GM18951 (cell line): Measurements from ENCODE around the gene SPATA12.

Experiments used
- POLR2A ChIP-seq: IDR thresholded peaks from 4 replicates; pipeline ENCODE4 v1.6.1; 2011; ENCODE audit warnings: mild to moderate bottlenecking; ENCODE audit not compliant: insufficient read length, insufficient read depth; ENCODE audit errors: extremely low read depth
- in situ Hi-C: fragments of 300-500 bp; cut with MboI; formaldehyde crosslinking; loops from one replicate; pipeline ENCODE4 v1.12.0; 2022; ENCODE audit warnings: low sequenced_read_pairs, mixed read lengths, inconsistent platforms; ENCODE audit not compliant: unreplicated experiment

Gene SPATA12

DNA sequence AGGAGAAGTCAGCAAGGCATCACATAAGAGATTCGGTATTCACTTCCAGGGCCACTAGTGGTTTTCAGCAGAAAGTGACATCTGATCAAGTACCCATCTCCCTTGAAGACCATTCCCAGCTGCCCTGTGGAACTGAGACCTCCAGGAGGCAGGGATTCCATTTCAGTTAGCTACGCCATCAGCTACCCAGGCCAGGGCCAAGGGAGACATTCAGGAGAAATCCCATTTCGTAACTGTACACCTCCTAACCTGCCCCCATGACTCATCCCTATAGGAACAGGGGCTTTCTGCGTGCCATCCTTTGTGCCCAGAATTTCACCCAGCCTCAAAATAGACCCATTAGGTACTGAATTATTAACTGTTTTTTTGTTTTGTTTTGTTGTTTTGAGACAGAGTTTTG lies 24.7 kb downstream of the SPATA12 start:
- TF ChIP-seq POLR2A: no peak
- in situ Hi-C loops: no loop called here

GRCh38 chr3:57086201-57086600 lies 25.7 kb downstream of the SPATA12 start:
- TF ChIP-seq POLR2A: no peak
- in situ Hi-C loops: no loop called here

DNA sequence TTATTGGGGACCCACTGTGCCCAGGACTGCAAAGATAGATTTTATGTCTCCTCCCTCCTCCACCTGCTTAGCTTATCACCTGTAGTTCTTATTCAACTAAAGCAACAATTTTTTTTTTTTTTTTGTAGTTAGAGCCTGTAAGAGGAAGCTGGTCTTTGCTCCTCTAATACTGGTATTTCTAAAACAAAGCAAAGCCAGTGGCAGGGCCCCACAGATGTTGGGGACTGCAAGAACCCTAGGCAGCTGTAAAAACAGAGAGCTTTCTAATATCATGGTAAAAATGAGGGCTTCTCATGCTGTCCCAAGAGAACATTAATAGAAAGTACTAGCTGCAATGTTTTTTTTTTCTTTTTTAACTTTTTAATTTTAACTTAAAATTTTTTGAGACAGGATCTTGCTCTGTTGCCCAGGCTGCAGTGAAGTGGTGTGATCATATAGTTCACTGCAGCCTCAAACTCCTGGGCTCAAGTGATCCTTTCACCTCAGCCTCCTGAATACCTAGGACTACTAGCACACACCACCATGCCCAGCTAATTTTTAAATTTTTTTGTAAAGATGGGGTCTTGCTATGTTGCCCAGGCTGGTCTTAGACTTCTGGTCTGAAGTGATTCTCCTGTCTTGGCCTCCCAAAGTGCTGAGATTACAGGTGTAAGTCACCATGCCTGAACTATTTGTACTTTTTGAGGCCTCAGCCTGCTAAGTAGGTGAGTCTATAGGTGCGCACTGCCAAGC lies 27.1 kb downstream of the SPATA12 start:
- in situ Hi-C loops: no loop called here
- TF ChIP-seq POLR2A: no peak

DNA sequence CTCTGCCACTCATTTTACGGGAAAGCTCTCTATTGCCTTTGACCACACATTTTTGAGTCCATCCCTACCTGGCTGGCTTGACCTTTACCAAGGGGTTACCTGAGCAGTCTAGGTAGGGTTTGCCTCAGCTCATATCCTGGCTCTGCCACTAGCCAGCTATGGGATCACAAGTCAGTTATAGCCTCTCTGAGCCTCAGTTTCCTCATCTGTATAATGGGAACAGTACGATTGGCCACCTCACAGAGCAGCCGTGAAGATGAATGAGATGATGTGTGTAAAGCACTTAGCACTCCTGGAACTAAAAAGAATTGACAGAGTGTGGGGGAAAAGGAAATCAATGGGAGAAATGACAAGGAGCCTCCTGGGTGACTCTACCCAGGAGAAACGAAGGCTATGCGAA lies 28.0 kb downstream of the SPATA12 start:
- in situ Hi-C loops: no loop called here
- no peak for TF ChIP-seq POLR2A

- in situ Hi-C loops: no loop called here
- no peak for TF ChIP-seq POLR2A
These were observed 28.6 kb downstream of the SPATA12 start for GRCh38 chr3:57089043-57089442.

DNA sequence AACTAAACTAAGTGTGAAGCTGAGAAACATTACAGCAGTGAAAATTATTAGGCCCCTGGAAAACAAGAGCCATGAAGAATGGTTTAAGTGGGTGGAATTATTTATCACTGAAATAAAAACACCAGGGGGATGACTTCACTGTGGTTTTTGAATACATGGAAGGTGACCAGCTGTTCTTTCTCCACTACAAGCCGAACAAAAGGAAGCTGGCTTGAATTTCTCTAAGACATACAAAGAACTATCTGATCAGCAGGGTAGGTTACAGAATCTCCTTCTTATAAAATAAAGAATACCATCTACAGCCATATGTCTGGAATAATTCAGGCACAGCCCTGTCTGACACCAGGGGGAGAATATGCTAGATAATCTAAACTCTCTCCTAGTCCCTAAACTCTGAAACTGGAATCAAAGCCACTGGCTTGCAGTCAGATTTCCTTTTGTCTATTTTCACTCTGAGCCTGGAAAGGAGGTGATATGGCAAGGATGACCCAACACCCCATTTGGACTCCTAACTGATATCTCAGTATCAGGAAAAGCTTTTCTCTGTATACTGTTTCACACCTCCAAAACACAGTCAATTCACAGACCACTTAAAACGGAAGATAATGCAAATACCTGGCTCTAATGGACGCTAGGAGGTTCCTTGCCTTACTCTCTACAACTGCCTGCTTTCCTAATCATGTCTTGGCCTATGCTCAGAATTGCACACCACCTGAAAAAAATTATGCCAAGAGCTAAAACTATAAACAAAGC lies 31.2 kb downstream of the SPATA12 start:
- no peak for TF ChIP-seq POLR2A
- in situ Hi-C loops: no loop called here

DNA sequence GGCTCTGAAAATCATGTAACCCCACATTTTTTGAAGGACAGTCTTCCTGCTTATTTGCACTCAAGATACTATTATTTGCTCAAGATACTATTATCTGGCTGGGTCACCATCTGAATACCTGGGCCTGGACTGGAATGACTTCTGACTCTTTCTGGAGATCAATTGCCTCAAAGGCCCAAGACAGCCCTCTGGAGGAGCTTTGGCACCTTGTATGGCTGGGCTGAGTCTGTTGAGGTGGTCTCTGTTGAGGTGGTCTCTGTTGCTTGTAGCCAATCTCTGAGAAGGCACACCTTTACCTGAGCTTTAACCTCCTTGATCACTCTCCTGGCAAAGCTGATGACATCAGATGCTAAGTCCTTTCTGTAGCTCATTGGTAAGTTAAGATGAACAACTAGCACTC lies 33.0 kb downstream of the SPATA12 start:
- in situ Hi-C loops: no loop called here
- TF ChIP-seq POLR2A: no peak

DNA sequence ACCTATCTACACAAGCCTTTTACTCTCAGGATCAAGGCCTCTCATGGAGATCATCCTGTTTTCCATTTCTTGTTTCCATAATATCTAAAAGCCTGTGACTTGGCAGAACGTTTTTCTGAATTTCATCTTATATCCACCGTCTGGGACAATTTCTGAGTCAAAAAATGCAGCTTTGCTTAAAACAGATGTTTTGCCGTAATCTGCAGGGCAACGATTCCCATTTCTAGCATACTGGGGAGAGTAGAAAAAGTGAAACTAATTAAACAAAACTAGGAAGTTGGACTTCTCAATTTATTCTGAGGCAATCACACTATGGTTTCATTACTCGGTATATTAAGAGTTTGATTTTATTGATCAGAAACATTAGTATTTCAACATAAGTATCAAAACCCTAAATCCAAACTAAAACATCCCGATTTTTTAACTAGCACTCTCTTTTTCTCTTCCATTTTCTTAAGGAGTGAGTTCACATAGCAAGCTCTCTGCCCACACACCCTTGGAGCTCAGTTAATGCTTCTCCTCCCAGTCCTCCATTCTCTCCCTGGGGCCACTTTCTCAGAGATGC lies 33.6 kb downstream of the SPATA12 start:
- in situ Hi-C loops: no loop called here
- TF ChIP-seq POLR2A: no peak

DNA sequence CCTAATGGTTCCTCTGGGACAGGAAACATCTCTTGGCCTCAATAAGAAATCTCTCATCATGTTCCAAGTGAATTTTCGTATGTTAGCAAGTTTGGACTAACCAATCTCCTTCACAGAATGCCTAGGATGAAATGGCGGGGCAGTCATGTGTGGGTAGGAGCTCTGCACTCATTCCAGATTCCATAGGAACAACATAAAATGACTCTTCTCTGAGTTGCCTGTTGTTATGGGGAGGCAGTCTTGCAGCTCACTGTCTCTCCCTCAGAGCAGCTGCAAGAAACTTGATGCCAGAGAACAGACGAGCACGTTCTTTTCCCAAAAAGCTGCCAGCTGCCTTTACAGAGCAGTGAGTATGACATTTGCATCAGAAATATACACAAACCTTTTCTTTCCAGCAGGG lies 34.1 kb downstream of the SPATA12 start:
- no peak for TF ChIP-seq POLR2A
- in situ Hi-C loops: no loop called here

DNA sequence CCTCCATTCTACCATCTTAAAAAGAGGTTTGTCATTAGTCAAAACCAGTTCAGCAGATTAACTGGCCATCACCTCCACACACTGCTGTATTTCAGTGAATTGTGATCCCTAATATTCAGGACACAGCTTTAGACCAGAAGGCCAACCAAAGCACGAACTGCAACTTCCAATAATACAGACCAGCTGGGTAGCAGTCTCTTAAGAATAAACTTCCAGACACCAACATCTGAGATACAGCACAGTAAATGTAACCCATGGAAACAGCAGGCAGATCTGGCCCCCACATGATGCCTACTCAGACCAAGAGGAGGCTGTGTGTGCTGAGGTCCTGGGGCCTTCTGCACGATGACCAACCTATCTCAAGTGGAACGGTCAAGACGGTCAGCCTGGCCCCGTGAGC lies 34.9 kb downstream of the SPATA12 start:
- in situ Hi-C loops: no loop called here
- TF ChIP-seq POLR2A: no peak

DNA sequence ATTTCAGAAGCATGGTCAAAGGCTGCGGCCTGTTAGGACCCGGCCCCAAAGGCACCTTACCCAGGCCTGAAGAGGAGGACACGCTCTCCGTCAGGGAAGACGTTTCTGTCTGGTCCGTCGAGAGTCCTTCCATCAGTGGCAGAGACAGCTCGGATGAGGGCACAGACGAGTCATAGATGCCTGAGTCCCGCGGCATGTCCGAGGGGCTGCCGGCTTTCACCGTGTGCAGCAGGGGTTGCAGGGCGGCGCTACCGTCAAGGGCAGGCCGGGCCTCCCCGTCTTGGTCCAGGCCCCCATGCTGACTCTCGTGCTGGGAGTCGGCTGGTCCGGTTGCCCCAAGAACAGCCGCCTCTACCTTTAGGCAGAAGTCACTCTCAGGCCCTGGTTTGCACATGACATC lies 37.1 kb downstream of the SPATA12 start:
- in situ Hi-C loops: no loop called here

GRCh38 chr3:57098418-57099310 lies 38.2 kb downstream of the SPATA12 start:
- in situ Hi-C loops: no loop called here
- TF ChIP-seq POLR2A: no peak

More for the DNA sequence above, 37.1 kb downstream of the SPATA12 start:
- TF ChIP-seq POLR2A: no peak
